H1 (cell line): Measurements from ENCODE around the gene RAB4B. TPM values are rescaled to one million over a fixed set of nuclear protein-coding genes. Genes with fewer than 3 reads are reported as not detected.
A peak's percentile ranks its signal among the peaks of the same experiment; 100 is the strongest.

Experiments used
- CTCF ChIA-PET: fragments of 300-600 bp; sonication (Branson Sonifier 250); formaldehyde crosslinking; loops from one replicate; lab custom pipeline; 2021; ENCODE audit not compliant: partially characterized antibody; lab: Charles Lee
- POLR2A ChIA-PET: fragments of 300-600 bp; sonication (Branson Sonifier 250); formaldehyde crosslinking; loops from one replicate; lab custom pipeline; 2021; ENCODE audit warnings: inconsistent platforms; ENCODE audit not compliant: partially characterized antibody; lab: Charles Lee
- DNase-seq, 2 experiments: peaks; one replicate each; pipeline versions ENCODE4 v3.0.0 to v3.0.0-alpha.2; 2010 to 2022; ENCODE audit warnings: low spot score in 2 of 2, low read depth in 1 of 2, mixed read lengths in 1 of 2
- FAIRE-seq: peaks from 2 replicates; lab custom pipeline; 2011; peaks lifted over from hg19 to GRCh38; lab: Jason Lieb, UNC
- H2AFZ ChIP-seq: 2 replicates; pipeline ENCODE4 v1.8.1; 2012; ENCODE audit warnings: low read length, inconsistent platforms
- H2AK5ac ChIP-seq: 2 replicates; pipeline ENCODE4 v1.6.1; 2013; ENCODE audit warnings: low read depth, low read length
- H2BK120ac ChIP-seq: replicated peaks from 2 replicates; pipeline ENCODE3; 2013; ENCODE audit warnings: low read depth, low read length, inconsistent platforms
- H2BK12ac ChIP-seq: 2 replicates; pipeline ENCODE4 v1.6.1; 2013; ENCODE audit warnings: low read depth, low read length
- H2BK15ac ChIP-seq: 2 replicates; pipeline ENCODE4 v1.6.1; 2013; ENCODE audit warnings: low read length
- H2BK20ac ChIP-seq: 2 replicates; pipeline ENCODE4 v1.6.1; 2013; ENCODE audit warnings: low read length
- H2BK5ac ChIP-seq: 2 replicates; pipeline ENCODE4 v1.6.1; 2013; ENCODE audit warnings: low read depth, low read length
- H3K14ac ChIP-seq: 2 replicates; pipeline ENCODE4 v1.6.1; 2013; ENCODE audit warnings: inconsistent platforms; ENCODE audit not compliant: insufficient read length
- H3K18ac ChIP-seq: 2 replicates; pipeline ENCODE4 v1.6.1; 2013; ENCODE audit warnings: low read length; ENCODE audit errors: extremely low read depth
- H3K23ac ChIP-seq: 2 replicates; pipeline ENCODE4 v1.6.1; 2013; ENCODE audit warnings: inconsistent platforms; ENCODE audit not compliant: insufficient read length
- H3K23me2 ChIP-seq: 2 replicates; pipeline ENCODE4 v1.6.1; 2013; ENCODE audit warnings: low read depth, low read length
- H3K27ac ChIP-seq: 2 replicates; pipeline ENCODE4 v1.6.1; 2011; ENCODE audit warnings: low read depth, low read length, inconsistent platforms
- H3K27me3 ChIP-seq, 4 experiments: replicated peaks in 1 of 4; 1 replicate in 1 of 4; 2 replicates in 3 of 4; pipeline versions ENCODE4 v1.6.1 to v1.8.1; 2011 to 2013; ENCODE audit warnings: low read length in 3 of 4, mild to moderate bottlenecking in 3 of 4, inconsistent platforms in 2 of 4, mixed read lengths in 2 of 4, moderate library complexity in 1 of 4; ENCODE audit not compliant: control insufficient read depth in 3 of 4, insufficient read depth in 3 of 4; ENCODE audit errors: extremely low read depth in 1 of 4
- H3K36me3 ChIP-seq, 4 experiments: 2 replicates each; pipeline versions ENCODE4 v1.6.1 to v1.8.1; 2011 to 2013; ENCODE audit warnings: mild to moderate bottlenecking in 4 of 4, low read length in 3 of 4, moderate library complexity in 2 of 4, control low read depth in 1 of 4, inconsistent platforms in 1 of 4; ENCODE audit not compliant: insufficient read depth in 4 of 4, control insufficient read depth in 2 of 4
- H3K4ac ChIP-seq: replicated peaks from 2 replicates; pipeline ENCODE3; 2013; ENCODE audit warnings: low read length, low read depth, mixed read lengths, inconsistent platforms; ENCODE audit not compliant: insufficient read length
- H3K4me1 ChIP-seq, 4 experiments: replicated peaks in 1 of 4; 1 replicate in 1 of 4; 2 replicates in 3 of 4; pipeline versions ENCODE4 v1.6.1 to v1.8.1; 2011 to 2013; ENCODE audit warnings: low read length in 3 of 4, inconsistent platforms in 2 of 4, mixed read lengths in 1 of 4; ENCODE audit not compliant: insufficient read depth in 4 of 4, control insufficient read depth in 3 of 4
- H3K4me2 ChIP-seq, 2 experiments: 2 replicates each; pipeline versions ENCODE4 v1.6.1 to v1.8.1; 2011 to 2013; ENCODE audit warnings: low read depth in 2 of 2, low read length in 2 of 2, control low read depth in 1 of 2, inconsistent platforms in 1 of 2, mild to moderate bottlenecking in 1 of 2; ENCODE audit not compliant: insufficient read depth in 1 of 2
- H3K4me3 ChIP-seq, 4 experiments: fragments of 200-600, 300-600 bp in 1 of 4; sonication (generic), shearing (Covaris generic), sonication (Bioruptor Twin) in 1 of 4; 2 replicates each; pipeline versions ENCODE4 v1.5.1 to v1.8.1; 2011 to 2016; ENCODE audit warnings: low read length in 4 of 4, low read depth in 3 of 4, control low read depth in 2 of 4, inconsistent platforms in 2 of 4, mild to moderate bottlenecking in 2 of 4, mixed read lengths in 1 of 4, moderate library complexity in 1 of 4; ENCODE audit not compliant: insufficient read depth in 2 of 4; ENCODE audit errors: extremely low read depth in 1 of 4
- H3K56ac ChIP-seq: replicated peaks from 2 replicates; pipeline ENCODE3; 2013; ENCODE audit warnings: low read depth, mild to moderate bottlenecking, mixed read lengths, low read length, inconsistent platforms; ENCODE audit not compliant: insufficient read length
- H3K79me1 ChIP-seq: 2 replicates; pipeline ENCODE4 v1.6.1; 2013; ENCODE audit warnings: low read depth, low read length, control low read depth
- H3K79me2 ChIP-seq, 2 experiments: 2 replicates each; pipeline versions ENCODE4 v1.6.1 to v1.8.1; 2012 to 2013; ENCODE audit warnings: low read length in 2 of 2, mild to moderate bottlenecking in 2 of 2, inconsistent platforms in 1 of 2; ENCODE audit not compliant: insufficient read depth in 2 of 2, control insufficient read depth in 1 of 2
- H3K9ac ChIP-seq, 4 experiments: replicated peaks in 1 of 4; 1 replicate in 1 of 4; 2 replicates in 3 of 4; pipeline versions ENCODE4 v1.6.1 to v1.8.1; 2011 to 2013; ENCODE audit warnings: low read depth in 3 of 4, low read length in 3 of 4, control low read depth in 2 of 4, mild to moderate bottlenecking in 2 of 4, moderate library complexity in 2 of 4, inconsistent platforms in 1 of 4; ENCODE audit errors: extremely low read depth in 1 of 4
- H3K9me3 ChIP-seq, 2 experiments: 2 replicates each; pipeline versions ENCODE4 v1.6.1 to v1.8.1; 2012 to 2013; ENCODE audit warnings: mild to moderate bottlenecking in 2 of 2, moderate library complexity in 2 of 2, control low read depth in 1 of 2, inconsistent platforms in 1 of 2, low read depth in 1 of 2, low read length in 1 of 2, mixed read lengths in 1 of 2; ENCODE audit not compliant: insufficient read depth in 2 of 2
- H4K20me1 ChIP-seq, 2 experiments: replicated peaks in 1 of 2; 2 replicates each; pipeline versions ENCODE3 to v1.8.1; 2011 to 2013; ENCODE audit warnings: inconsistent platforms in 2 of 2, low read length in 2 of 2, mild to moderate bottlenecking in 1 of 2; ENCODE audit not compliant: insufficient read depth in 2 of 2, control insufficient read depth in 1 of 2
- H4K5ac ChIP-seq: 2 replicates; pipeline ENCODE4 v1.6.1; 2013; ENCODE audit warnings: low read length, low read depth, mixed read lengths, inconsistent platforms; ENCODE audit not compliant: insufficient read length
- H4K8ac ChIP-seq: 2 replicates; pipeline ENCODE4 v1.8.0; 2013; ENCODE audit warnings: mild to moderate bottlenecking, moderate library complexity, low read length, inconsistent platforms; ENCODE audit not compliant: insufficient read depth; ENCODE audit errors: extremely low read depth
- H4K91ac ChIP-seq: replicated peaks from 2 replicates; pipeline ENCODE3; 2013; ENCODE audit warnings: low read length, mixed read lengths, inconsistent platforms; ENCODE audit not compliant: insufficient read length
- EZH2 ChIP-seq: fragments of 200-600 bp; sonication (generic); IDR thresholded peaks from 2 replicates; pipeline ENCODE4 v1.7.1; 2012; ENCODE audit warnings: low read depth, mild to moderate bottlenecking, moderate library complexity, low read length, inconsistent platforms; ENCODE audit not compliant: severe bottlenecking
- MAX ChIP-seq: IDR thresholded peaks from 2 replicates; pipeline ENCODE4 v1.6.1; 2012; ENCODE audit warnings: inconsistent platforms
- WGBS, 2 experiments: shearing (Covaris generic) in 1 of 2; methylation state at CpG; one replicate each; pipeline versions ENCODE4 v1.1.6 to v1.1.7; 2013 to 2015; ENCODE audit warnings: low lambda C conversion rate in 2 of 2, mixed read lengths in 2 of 2, inconsistent platforms in 1 of 2, low coverage in 1 of 2, missing lambda C conversion rate in 1 of 2; ENCODE audit not compliant: insufficient replicate concordance in 2 of 2, insufficient coverage in 1 of 2, insufficient read length in 1 of 2; ENCODE audit errors: extremely low coverage in 1 of 2, missing lambda C conversion rate in 1 of 2; 5-methylcytosine and 5-hydroxymethylcytosine counted together
- polyA plus RNA-seq, 7 experiments: library from polyadenylated mRNA; depleted of rRNA in 3 of 7; stranded (reverse) in 5 of 7; unstranded in 2 of 7; fragments of >200 nt in 5 of 7; fragments of 200-250 nt in 2 of 7; gene quantifications; 1 replicate in 5 of 7; 2 replicates in 1 of 7; 4 replicates in 1 of 7; pipeline versions ENCODE4 v1.2.1 to v1.2.3, GENCODE V29; 2011 to 2013; ENCODE audit warnings: missing spikeins in 2 of 7, mixed read lengths in 2 of 7
- total RNA-seq: library from RNA; stranded (reverse); fragmentation: NEBNext Ultra II Directional; extraction: Animal tissue kit (Norgen Biotek cat#: 25700); gene quantifications from 2 replicates; pipeline ENCODE4 v1.2.1, GENCODE V29; 2021

Gene RAB4B
- total and polyA plus RNA-seq, 2 of the 8 experiments (the other 6 are each of a cell fraction or from before 2014, with no cell fraction given): 15.9 to 28.6 TPM

DNA sequence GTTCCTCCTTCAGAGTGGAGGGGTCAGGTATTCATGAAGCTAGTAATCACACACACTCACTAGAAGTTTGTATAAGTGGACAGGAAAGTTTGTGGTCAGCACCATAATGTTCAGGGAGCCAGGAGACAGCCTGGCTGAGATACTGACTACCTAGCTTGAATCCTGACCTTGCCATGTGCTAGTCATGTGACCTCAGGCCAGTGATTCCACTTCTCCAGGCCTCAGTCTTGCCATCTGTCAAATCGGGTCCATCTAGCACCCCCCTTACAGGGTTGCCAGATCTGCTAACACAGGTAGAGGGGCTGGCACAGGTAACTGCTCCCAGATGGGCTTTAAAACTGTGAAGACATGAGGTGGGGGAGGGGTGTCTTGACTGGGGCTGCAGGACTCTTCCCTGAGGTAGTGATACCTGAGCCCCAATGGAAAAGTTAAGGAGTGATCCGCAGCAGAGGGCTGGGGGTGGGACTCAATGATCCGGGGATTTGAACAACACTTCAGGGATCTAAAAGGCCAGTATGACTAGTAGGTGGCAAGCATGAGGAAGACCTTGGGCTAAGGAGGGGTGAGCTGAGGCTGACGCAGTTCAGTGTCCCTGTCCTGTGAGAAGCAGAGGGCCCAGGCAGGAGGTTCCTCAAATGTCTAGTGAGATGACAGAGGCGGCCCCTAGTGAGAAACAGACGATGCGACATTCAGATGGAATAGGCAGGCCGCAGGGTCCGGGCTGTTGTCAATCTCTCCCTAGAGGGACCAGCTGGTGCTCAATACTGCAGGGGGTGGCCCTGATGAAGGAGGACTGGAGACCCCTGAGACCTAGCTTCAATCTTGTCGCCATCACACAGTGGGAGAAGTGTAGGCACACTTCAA is 36.3 kb upstream of the RAB4B start:
- 88% methylated on average over 10 of the region's 10 CpGs; no CpG with 5 or more reads in 1 of the 2 experiments for WGBS, 2 experiments
- Histone ChIP-seq H3K27me3 (no peaks in the 10 kb centered on the region), H3K4ac (no peak overlapping the region), H3K18ac (no peak overlapping the region), H2BK120ac (no peak overlapping the region), H4K5ac (no peak overlapping the region), H4K20me1 (peaks cover 0 to 8% of the 10 kb centered on the region in 2 experiments), H4K91ac (no peak overlapping the region), H3K36me3 (peaks cover 0 to 16% (median 5%) of the 10 kb centered on the region in 4 experiments; a peak in 5 of 8 replicates), H3K23ac (no peak overlapping the region), H3K27ac (no peak overlapping the region), H2BK15ac (no peak overlapping the region), H3K23me2 (no peaks in the 10 kb centered on the region), H3K4me3 (no peak overlapping the region), H2BK20ac (no peak overlapping the region), H3K4me2 (no peak overlapping the region), H3K4me1 (peaks cover 0 to 13% (median 3%) of the 10 kb centered on the region in 4 experiments; a peak in 4 of 7 replicates), H4K8ac (no peak overlapping the region), H2BK5ac (no peak overlapping the region), H3K79me1 (no peaks in the 10 kb centered on the region), H2AFZ (no peak overlapping the region), H3K9ac (no peak overlapping the region), H3K9me3 (no peaks in the 10 kb centered on the region), H3K14ac (no peak overlapping the region), H2BK12ac (no peak overlapping the region), H2AK5ac (no peak overlapping the region), H3K79me2 (no peaks in the 10 kb centered on the region), H3K56ac (no peak overlapping the region)
- no peak for DNase-seq
- TF ChIP-seq EZH2: no peak
- TF ChIP-seq MAX: 0 out of 2 replicates have a peak, but pooled peaks have one; percentile 24
- FAIRE-seq: no peak
- CTCF ChIA-PET: interaction anchor here (0.7 to 4.7 kb wide), 14 partner anchors 8 to 953 kb away, joined by 3 to 26 read pairs (median 4); partner anchors contain the start of genes ACTMAP and SNRPA
- POLR2A ChIA-PET: interaction anchor here (0.9 to 12.4 kb wide), 17 partner anchors 9 to 79 kb away, joined by 3 to 120 read pairs (median 3); partner anchors contain the start of genes ACTMAP, COQ8B, ITPKC and SNRPA
